GM19372 (cell line): Measurements from ENCODE around the gene CADPS2.

Source experiments
- ATAC-seq: cut with Tn5 transposase; IDR thresholded peaks from one replicate; pipeline ENCODE4 v1.9.1; 2021; ENCODE audit warnings: mild to moderate bottlenecking, low read depth, moderate library complexity; ENCODE audit not compliant: unreplicated experiment

The CADPS2 gene

DNA sequence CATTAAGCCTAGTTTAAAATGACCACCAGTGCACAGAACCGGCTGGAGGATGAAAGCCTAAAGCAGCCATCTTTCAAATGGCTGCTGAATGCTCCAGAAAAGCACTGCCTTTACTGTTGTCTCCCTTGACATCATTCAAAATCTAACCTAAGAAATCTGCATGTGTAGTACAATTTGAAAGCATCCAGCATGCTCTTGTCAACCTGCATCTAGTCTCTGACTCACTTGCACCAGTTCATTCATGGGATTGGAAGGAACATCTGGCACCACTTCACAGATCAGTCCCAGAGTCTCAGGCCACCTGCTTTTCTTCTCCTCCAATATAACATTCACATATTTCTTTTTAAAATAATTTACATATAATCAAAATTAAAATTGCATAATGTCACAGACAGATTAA is 263.6 kb downstream of the CADPS2 start:
- no peak for ATAC-seq

DNA sequence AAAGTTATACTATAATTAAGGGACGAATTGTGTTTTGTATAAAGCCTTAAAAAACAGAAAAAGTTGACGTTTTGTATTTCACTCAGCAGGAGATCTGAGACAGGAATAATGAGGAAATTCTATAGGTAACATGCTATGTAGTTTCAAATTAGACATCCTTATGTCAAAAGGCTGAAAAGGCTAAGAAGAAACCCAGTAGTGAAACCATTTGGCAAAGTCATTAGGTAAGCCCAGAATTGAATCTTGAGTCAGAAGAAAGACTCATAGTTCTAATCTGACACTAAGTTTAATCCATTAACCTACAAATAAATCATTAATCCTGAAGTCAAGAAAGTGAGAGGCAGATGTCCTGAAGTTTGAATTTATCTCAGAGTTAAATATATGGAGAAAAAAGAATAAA is 266.6 kb downstream of the CADPS2 start:
- ATAC-seq, result no peak

DNA sequence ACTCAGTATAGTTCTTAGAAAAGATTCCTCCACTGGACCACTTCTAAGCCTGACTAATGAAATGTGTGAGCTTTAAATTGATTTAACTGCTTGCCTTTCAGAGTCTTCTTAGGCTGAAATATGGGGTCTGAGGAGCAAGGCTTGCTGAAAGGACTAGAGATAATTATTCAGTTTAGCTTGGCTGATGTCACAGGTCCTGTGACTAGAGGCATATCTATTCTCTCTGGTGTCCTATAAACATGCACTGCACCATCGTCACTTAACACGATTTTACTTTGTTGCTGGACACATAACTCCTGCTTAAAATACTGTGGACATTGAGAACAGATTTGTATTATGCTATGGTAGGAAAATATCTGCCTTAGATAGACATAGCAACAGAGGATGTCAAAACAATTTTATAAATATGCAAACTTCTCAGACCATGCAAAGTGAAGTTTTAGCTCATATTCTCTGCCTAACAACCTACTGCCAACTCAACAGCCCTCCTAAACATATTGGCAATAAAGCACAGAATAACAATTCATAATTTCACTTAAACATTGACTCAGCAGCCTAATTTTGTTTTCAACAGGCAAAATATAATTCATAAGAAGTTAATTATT is 267.6 kb downstream of the CADPS2 start:
- ATAC-seq, result no peak

DNA sequence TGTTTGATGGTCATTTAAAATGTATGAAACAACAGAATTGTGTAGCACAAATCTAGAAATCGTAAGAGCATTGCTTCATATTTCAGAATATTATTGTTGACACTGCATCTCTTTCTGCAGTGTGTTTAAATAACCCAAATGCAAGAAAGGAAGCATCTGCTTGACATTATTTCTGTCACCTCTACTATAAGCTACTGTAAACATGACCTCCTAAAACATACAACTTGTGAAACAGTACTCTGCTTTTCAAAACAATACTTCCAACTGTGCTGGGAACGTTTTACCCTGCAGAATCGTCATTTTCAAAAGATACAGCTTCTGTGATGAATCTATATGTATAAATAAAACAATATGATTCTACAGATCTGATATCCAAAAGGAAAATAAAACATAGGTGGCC is 269.3 kb downstream of the CADPS2 start:
- no peak for ATAC-seq

DNA sequence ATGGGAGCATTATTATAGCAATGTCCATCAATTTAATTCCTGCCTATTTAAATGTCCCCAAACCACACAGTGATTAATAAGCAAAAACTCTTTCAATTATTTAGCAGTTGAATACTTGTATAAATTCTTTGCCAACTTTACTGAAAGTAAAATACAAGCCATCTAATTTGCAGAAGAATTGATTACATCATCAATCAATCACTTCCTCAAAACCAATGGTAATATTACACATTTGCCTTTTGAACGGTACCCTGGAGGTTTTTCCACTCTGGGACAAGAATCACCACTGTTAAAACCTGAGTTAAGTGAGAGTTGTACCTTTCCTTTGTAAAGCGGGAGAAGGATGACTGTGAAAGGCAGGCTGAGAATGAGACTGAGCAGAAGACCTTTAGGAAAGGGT is 280.3 kb downstream of the CADPS2 start:
- no peak for ATAC-seq

DNA sequence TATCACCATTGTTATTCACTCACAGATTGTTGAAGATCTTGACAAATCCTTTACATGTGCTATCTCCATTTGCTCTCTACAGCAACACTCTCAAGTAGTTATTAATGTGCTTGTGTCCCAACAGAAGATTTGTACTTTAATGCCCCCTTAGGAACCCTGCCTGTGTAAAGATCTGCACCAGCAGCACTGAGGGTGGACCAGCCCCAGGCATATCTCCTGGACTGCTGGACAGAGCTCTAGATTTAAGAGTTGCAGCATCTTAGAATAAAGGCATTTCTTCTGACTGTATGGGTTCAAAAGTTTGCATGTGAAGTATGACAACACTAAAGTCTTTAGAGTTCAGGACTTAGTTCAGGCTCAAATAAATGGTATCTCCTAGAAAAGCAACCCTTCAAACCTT is 282.0 kb downstream of the CADPS2 start:
- ATAC-seq, result no peak

DNA sequence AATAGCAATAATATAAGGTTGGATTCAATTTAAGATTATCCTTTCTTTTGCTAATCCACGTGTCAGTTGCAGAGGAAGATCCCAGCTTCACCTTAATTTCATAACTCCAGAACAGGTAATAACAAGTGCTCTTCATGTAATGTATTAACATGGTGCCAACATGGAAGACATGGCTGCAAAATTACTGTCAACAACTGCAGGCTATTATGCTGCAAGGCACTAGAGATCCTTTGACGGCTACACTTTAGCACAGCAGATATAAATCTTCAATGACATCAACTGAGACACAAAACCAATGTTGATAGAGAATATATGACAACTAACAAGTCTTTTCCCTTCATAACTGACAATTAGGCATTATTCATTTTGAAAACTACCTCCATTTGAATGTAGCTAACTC is 283.5 kb downstream of the CADPS2 start:
- ATAC-seq, result no peak

DNA sequence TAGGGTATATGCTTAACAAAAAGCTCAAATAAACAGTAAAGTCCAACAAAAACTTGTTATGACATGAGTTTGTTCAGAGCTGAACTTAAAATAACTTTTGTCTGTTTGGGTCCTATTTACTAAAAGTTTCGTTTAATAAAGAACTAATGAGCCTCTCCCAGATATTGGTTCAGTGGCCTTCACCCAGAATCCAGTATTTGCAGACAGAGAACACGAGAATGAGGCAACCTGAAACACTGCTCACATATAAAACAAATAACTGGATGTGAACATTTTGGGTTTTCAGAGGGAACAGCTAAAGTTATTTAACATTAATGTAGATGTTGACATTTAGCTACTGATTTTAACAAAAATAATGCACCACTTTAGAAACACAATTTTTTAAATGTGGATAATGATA is 285.6 kb downstream of the CADPS2 start:
- no peak for ATAC-seq

DNA sequence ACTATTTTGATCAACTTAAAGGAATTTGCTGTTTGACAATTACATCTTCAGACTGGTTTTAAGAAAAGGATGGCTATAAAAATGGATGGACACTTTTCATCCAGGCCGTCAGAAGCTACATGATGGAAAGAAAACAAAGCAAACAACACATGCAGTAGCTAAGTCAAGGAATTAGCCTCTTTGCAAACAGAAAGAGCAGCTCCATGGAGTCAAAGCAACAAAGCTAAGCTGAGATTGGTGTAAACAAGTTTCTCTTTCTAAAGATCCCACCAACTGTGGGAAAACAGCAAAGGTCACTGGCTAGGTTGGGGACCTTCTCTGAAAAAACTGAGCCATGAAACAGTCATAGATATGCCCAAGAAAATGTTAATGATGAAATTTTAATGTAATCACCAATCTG is 286.2 kb downstream of the CADPS2 start:
- no peak for ATAC-seq

DNA sequence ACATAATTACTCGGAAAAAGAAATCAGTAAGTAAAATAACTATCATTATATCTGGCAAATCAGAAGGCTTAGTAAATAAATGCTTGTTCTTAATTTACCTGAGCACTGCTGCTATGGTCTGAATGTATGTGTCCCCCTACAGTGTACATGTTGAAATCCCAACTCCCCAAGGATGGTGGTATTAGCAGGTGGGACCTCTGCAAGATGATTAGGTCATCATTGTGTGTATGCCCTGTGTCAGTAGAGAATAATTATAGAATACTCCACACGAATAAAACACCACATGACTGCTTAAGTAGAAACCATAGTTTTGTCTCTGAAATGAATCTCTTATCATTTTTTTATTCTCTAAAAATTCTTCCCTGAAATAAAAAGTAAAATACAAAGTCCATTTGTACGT is 289.0 kb downstream of the CADPS2 start:
- no peak for ATAC-seq

DNA sequence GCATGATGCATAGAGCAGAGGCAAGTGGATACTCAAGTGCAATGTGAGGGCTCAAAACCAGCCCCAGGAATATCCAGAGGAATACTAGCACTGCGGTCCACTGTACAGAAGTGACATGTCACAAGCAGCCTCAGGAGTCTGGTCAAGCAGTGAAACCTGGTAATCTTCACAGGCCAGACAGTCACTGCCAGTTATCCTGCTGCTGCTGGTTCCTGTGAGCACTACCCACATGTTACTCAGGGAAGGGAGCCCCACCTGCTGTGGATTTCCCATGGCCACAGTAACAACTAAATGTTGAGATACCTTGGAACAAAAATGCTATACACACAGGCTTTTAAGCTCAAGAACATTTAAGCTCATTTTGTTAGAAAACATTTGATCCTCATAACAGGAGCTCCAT is 290.4 kb downstream of the CADPS2 start:
- no peak for ATAC-seq

DNA sequence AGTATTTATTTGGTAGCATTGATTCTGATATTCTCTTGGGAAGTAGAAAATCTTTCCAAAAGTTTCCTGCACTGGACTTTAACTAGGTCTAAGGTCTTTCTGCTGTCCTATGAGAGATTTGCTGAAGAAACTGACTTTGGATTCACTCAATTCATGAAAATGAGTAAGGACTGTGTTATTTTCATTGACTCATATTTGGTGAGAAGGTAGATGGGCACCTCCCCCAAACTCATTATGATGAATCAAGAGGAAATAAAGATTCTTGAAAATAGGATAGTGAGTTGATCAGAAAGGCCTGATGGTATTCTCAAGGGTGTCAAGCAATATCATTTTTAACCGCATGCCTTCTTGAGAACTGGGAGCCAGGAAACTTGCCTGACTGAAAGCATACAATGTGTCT is 297.6 kb downstream of the CADPS2 start:
- no peak for ATAC-seq

DNA sequence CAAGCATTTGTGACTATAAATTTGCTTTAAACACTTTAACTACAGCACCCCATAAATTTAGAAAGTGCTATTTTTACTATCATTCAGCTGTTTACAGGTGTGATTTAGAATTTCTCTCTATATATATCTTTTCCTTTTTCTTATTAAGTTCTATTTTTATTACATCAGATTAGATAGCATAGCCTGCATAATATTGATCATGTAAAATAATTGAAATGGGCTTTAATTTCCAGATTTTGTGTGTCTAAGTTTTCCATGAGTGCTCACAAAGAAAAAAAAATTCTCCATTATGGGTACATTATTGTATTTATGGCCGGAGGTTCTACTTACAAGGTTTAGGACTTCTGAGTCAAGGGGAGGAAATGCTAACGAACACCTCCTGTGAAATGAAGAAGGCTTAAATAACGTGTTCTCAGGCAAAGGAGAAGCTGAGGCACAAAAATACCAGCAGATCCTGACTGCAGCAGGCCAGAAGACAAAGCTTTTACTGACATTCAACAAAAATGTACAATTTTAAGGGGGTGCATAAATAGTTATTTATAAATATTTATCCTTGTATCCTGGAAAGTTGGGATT is 301.5 kb downstream of the CADPS2 start:
- ATAC-seq, result no peak

DNA sequence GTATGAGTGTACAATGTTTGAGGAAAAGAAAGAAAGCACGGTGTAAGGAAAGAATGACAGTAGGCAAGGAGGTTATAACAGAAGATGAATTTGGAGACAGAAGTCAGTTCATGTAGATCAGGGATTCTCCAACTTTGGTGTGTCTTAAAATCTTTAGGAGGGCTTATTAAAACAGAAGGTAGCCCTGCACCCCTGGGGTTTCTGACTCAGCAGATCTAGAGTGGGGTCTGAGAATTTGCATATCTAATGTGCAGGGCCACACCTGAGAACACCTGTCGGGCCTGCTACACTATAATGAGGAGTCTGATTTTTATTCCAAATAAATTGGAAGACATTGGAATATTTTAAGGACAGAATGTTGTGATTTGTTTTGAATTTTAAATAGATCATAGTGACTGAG is 307.9 kb downstream of the CADPS2 start:
- ATAC-seq, result no peak

DNA sequence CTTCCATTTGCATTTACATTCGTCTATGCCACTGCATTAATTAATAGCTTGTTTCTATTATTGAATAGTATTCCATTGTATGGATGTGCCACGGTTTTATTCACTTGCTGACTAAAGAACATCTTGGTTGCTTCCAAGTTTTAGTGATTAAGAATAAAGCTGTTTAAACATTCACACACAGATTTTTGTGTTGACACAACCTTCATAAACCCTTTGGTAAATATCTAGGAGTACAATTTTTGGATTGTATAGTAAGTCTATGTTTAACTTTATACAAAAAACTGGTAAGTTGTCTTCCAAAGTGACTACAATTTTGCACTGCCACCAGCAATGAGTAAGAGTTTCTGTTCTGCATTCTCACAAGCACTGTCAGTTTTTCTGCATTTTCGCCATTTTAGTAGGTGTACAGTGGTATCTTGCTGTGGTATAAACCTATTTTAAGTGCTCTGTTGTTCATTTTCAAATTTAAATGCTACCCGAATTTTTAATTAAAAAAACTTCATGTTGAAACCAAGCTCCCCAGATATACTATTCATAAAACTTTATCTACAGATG is 308.7 kb downstream of the CADPS2 start:
- ATAC-seq, result no peak

DNA sequence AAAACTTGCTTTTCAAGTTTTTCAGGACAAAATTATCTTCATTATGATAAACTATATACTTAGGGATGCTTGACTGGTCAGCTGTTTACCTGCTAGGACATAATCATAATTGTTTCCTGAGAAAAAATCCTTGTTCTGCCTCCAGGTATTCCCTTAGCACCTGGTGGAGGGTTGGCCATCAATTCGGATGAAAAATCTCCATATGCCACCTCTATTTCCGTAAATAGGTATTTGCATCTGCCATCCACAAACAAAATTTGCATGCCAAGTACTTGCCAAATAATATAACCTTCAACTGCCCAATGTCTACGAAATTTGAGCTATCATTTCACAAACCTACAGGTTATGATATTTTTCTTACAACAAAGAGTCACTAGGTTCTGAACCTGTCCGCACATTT is 313.6 kb downstream of the CADPS2 start:
- ATAC-seq, result no peak

DNA sequence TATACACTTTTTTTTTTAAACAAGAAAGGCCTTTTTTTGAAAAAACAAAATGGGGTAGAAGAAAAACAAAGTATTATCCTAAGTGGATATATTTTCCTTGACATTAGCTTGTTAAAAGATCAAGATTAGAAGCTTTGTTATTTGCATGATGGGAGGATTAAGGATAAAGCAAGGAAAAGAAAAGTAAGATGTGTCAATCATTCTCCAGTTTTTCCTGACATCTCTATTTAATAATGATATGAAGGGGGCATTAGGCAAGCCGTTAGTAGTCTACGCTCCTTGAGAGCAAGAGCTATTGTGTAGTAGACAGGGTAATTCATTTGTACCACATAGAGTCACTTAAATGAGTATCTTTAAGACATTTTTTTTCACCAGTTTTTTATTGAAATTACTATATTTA is 324.9 kb downstream of the CADPS2 start:
- no peak for ATAC-seq

DNA sequence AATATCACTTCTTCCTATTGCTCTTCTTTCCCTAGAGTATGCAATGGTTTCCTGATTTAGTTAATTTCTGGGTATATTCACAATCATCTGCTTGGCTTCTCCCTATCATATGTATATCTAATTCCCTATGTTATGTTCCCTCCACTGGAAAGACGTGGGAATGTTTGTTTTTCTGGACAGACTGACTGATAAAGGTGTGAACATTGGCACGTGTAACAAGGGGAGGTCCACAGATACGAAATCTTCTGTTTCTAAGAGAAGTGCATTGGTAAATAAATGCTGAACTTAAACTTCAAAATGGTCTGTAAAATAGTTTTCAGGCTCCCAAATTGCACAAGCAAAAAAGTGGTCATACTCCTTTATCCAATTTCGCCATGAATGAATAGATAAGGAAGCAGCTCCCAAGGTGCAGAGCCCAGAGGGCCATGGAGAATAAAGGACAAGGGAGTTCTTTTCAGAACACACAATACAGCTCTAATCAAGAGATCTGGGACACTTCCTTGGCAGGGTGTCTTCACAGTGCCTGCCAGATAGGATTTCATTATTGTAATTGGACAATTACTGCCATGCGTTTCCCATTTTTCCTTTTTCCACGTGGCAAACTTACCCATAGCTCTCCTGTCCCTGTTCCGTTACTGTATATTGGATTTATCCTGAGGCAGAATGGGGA is 329.3 kb downstream of the CADPS2 start:
- no peak for ATAC-seq

DNA sequence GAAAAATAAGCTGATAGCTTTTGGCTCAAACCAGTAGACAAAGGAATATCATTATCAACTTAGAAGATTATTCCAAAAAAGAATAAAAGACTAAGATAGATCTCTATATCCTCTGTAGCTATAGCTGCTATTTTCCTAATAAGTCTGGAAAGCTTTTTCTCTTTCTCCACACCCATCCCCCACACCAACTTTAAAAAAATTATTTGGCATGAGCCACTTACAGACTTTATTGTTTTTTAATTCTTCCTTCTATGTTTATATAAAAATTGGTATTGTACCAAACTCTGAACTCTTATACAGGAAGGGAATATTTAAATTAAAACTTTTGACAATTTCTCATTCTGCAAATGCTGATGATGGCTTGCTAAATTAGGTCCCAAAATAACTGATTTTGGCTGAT is 330.0 kb downstream of the CADPS2 start:
- no peak for ATAC-seq

DNA sequence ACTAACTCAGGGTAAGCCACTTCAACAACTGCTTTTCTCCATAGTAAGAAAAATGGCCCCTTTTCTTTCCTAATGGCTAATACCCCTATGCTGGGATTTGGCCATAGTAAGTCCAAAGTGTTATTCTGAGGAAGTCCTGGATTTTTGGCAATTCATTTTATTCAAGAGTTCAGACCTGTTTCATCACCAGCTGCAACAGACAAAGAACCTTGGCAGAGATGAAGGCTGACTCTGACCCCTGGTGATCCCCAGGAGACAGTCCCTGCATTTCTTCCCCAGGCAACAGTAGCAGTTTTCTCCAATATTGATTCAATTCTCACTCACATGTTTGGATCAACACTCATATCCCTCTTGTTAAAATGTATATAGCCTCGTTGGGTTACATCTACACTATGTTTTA is 332.5 kb downstream of the CADPS2 start:
- no peak for ATAC-seq

DNA sequence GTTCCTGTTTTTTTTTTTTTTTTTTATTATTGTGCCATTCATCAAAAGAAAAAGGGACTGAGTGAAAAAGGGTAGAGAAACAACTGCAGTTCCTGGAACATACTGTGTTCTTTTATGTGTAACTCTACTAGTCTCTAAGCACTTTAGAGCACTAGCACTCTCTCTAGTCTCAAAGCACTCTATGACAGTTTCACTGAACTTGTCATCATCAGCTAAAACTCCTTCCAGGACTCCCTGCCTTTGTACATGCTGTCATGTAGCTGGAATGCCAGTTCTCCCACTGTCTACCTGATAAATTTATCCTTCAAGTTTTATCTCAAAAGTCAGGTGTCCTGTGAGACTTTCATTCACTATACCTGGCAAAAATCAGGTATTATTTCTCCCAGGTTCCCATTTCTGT is 333.5 kb downstream of the CADPS2 start:
- ATAC-seq, result no peak

DNA sequence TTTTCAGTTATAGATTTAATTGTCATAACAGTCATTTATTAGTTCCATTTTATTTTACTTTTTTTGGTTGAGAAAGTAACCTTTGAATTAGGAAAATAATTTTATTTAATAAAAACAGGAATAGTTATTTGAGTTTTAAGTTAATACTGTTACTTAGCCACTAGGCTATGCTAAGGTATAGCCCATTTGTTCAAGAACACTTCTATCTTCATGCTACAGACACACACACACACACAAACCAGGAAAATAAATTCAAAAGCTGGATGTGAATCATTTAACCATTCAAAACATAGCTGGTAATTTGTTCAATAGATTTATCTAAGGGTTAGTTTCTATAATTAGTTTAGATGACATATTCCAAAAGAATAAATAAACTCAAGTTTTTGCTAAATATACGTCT is 335.7 kb downstream of the CADPS2 start:
- no peak for ATAC-seq
